Epithelial cell of prostate (primary cell): ENCODE measurements around the gene MRPS5.

Experiments used
- DNase-seq: peaks from one replicate; pipeline ENCODE4 v3.0.0-alpha.2; 2011; ENCODE audit warnings: low read depth, low spot score
- H3K27ac ChIP-seq: fragments of 450-650 bp; 2 replicates; pipeline ENCODE4 v1.5.1; 2017; ENCODE audit warnings: mild to moderate bottlenecking

Gene MRPS5

DNA sequence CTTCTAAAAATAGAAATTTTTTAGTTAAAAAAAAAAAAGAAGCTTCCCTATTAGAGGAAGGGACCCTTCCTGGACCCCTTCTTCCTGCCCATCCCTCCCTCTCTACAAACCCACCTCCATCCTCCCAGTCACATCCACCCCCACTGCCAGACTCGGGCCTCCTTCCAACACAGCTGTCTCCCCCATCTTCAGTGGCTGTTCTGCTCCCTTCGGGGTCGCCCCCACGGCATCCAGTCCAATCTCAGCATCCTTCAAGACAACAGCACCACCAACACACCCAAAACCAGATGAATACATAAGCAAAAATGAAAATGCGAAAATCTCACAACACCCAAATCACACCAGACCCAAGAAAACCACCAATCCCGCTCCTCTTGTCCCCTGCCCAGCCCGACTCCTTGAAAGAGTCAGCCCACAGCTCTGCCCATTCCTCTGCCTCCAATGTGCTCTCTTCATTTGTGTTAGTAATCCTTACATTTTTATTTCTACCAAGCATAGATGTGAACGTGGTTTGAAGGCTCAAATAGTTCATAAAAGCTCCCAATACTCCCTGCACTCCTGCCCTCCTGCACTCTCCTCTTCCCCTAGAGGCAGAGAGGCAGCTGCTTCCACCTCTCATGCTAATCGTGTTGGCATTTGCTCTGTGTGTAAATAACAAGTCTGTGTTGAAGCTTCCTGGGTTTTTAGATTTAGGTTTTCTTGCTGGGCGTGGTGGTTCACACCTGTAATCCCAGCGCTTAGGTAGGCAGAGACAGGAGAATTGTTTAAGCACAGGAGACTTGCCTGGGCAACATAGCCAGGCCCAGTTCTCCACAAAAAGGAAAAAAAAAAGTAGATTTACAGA is 59.1 kb downstream of the MRPS5 start:
- DNase-seq = no peak
- H3K27ac ChIP-seq = peak overlapping the region; percentile 1

- no peak overlapping the region for H3K27ac ChIP-seq
- no peak for DNase-seq
These were observed 59.9 kb downstream of the MRPS5 start for GRCh38 chr2:95061601-95062183.

DNA sequence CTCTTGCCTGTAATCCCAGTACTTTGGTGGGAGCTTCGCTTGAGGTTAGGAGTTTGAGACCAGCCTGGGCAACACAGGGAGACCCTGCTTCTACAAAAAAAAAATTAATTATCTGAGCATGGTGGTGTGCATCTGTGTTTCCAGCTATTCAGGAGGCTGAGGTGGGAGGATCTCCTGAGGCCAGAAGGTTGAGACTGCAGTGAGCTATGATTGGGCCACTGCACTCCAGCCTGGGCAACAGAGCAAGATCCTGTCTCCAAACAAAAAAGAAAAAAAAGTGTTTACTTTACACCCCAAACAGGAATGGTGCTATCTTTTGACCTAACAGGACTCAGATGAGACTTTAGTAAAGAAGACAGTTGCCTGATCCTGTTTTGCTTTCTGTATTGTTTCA is 60.5 kb downstream of the MRPS5 start:
- H3K27ac ChIP-seq = no peak overlapping the region
- no peak for DNase-seq

GRCh38 chr2:95060446-95061118 is 61.0 kb downstream of the MRPS5 start:
- no peak for DNase-seq
- H3K27ac ChIP-seq = no peak overlapping the region

- DNase-seq = no peak
- no peak overlapping the region for H3K27ac ChIP-seq
These were observed 61.8 kb downstream of the MRPS5 start for GRCh38 chr2:95059656-95060370.

DNA sequence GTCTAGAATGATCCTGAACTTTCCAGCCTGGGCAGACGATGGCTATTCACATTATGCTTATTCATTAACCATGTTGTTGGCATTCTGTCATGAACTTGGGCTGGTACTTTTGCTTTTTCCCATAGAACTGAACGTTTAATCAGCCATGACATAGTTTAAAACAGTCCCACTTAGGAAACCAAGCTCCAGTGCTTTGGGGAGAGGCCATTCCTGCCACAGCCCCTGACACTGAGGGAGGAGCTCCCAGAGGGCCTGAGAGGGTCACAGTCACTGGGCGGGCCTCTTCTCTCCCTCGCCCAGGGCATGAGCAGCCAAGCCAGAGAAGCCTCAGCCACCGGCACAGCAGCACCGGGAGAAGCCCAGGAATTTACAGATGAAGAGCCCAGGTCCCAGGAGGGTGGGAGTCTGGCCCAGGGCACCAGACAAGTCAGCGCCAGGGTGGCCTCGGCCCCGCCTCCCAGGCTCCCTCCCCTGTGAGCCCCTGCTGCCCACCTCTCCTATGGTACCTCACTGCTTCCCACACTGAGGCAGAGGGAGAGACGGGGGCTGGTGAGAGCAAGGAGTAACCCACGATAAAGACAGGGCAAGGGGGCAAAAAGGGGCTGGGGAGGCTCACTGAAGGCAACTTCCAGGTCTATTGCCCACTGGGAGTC is 62.5 kb downstream of the MRPS5 start:
- no peak overlapping the region for H3K27ac ChIP-seq
- no peak for DNase-seq

GRCh38 chr2:95058466-95058988 is 63.1 kb downstream of the MRPS5 start:
- no peak for DNase-seq
- no peak overlapping the region for H3K27ac ChIP-seq

GRCh38 chr2:95057535-95058370 is 63.9 kb downstream of the MRPS5 start:
- no peak overlapping the region for H3K27ac ChIP-seq
- no peak for DNase-seq

DNA sequence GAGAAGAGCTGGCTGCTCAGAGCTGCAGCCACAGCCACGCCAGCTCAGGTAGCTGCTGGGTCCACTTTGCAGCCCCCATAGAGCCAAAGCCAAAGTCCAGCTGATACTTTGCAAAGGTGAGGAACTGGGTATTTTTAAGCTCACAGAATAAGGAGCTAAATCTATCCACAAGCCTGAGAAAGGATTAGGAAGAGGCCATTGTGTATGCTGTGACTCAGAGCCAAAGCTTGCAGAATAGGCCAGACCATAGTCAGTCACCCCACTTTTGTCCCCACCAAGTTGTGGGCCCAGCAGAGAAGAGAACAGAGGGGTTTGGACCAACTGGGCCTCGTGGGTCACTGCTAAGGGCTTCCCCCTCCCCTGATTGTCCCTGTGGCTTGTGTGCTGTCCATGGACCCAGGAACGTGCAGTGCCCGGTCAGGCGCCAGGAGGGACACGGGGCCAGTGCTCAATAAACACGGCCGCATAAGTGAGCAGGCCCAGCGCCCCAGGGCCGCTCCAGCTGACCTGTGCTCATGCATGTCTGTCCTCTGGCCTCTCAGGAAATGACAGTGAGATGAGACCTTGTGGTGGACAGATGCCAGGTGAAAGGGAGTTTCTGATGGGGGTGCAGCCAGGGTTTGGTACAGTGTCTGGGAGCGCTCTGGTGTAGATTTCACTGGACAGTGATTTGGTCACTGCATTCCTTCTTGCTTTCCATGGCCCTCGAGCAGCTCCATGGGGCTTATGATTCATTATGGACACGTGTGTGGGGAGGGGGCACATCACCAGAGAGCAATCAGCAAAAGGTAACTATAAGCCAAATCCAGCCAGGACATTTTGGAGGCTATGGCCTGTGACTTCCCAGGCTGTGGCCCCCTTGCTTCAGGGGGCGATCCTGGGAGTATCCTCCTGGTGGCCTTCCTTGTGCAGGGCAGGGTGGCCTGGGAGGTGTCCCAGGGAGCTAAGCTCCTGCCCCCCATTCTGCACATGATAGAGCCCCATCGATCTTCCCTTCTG is 64.8 kb downstream of the MRPS5 start:
- DNase-seq = no peak
- H3K27ac ChIP-seq = no peak overlapping the region

DNA sequence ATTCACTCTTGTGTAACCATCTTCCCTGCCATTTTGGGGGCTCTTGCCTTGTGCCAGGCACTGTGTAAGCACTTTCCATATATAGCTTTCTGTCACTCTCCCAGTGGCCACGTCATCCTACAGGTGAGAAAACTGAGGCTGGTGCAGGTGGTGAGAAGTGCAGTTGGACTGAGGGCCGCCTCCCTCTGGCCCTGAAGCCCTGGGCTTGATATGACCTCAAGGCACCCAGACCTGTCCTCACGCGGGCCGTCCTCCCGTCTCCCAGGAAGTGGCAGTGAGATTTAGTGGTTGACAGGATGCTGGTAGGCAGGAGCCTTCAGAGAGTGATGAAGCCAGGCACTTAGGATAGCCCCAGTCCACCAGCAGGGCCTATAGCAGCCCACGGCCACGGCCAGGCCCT is 65.6 kb downstream of the MRPS5 start:
- DNase-seq = no peak
- H3K27ac ChIP-seq = no peak overlapping the region

DNA sequence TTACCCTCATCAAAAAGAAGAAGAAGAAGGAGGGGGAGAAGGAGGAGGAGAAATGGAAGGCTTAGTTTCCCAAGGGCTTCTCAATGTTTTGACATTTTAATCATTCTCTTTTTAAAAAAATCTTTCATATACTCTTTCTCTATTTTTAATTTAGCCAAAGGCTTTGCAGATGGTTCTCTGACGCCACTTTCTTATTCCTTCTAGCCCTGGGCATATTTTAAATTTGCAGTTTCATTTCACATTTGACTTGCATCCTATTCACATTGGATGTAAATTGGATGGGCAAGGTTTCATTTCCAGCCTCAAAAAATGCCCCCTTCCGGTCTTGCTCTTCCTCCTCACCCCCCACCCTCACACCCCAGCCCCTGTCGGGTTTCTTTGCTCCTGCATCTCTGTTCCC is 66.3 kb downstream of the MRPS5 start:
- no peak for DNase-seq
- no peak overlapping the region for H3K27ac ChIP-seq

DNA sequence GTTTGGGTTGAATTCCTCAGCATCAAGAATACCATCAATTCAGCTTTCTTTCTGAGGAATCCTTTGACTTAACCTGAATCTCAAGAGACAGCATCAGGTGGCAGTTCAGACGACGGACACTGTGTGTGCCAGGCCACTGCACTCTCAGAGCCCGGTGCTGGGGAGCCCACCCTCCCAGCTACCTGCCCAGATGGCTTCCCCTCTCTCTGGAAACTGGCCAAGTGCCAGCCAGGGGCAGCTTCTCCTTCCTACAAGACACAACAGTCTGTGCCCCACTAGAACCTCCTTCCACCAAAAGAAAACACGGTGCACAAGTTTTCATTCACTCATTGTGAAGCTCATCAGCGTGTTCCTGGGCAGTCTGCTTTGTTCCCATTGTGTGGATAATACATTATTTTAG is 67.6 kb downstream of the MRPS5 start:
- no peak for DNase-seq
- no peak overlapping the region for H3K27ac ChIP-seq

- DNase-seq = no peak
- H3K27ac ChIP-seq = no peak overlapping the region
These were observed 68.1 kb downstream of the MRPS5 start for GRCh38 chr2:95053543-95053942.

DNA sequence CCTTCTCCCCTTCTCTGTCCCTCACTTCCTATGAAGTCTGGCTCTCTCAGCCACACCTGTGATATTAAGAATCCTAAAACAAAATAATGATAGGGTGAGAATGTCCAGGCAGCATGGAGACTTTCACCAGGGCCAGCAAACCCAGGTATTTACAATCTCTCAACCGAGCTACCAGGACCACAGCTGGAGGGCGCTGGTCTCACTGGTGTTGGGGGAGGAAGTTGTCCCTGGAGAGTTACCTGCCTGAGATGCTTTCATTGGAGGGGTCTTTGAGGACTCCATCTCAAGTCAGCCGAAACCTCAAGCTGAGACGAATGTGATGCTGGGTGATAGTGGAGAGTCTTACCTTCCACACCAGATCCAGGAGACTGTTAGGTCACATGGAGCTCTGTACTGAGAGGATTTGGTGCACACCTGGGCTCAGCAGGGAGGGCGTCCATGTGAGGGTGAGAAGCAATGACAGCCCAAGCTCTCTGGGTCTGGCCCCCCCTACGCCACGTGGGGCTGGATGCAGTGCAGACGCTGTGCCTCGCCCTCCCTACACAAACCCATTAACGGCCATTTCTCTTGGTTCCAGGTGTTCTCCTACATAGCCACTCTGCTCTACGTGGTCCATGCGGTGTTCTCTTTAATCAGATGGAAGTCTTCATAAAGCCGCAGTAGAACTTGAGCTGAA is 68.7 kb downstream of the MRPS5 start:
- DNase-seq = no peak
- no peak overlapping the region for H3K27ac ChIP-seq

DNA sequence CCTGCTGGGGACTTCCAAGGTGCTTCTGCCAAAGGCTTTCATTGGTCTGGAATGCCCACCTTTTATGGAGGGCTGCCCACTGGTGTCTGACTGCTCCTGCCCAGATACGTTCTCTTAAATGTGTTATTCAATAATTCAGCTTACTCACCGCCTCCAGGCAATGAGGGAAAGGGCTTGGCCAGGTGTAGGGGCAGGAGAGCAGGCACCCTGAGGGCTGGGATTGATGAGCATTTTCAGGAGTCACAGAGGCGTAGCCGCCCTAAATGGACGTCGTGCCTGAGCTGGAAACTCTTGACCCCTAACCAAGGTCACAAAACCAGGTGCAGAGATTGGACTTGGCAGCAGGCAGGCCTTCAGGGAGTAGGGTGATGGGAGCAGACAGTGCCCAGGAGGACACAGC is 69.3 kb downstream of the MRPS5 start:
- DNase-seq = no peak
- no peak overlapping the region for H3K27ac ChIP-seq

DNA sequence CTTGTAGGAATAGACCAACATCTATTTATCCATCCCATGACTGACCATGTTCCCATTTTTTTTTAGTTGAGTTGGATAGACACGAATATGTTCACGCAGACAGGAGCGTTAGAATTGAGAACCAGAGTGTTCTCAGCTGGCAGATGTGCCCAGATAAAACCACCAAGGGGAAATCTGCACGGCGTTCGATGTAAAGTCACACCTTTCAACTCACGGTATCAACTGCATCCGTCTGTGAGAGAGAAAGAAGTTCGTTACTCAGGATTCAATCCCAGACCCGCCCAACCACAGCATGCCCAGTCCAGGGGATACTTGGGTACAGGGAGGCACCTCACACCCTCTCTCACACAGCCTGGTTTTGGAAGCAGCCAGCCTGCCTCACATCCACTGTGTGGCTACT is 70.0 kb downstream of the MRPS5 start:
- DNase-seq = no peak
- no peak overlapping the region for H3K27ac ChIP-seq
